Measurements from ENCODE around the gene KIF16B. TPM values are rescaled to one million over a fixed set of nuclear protein-coding genes. Genes with fewer than 3 reads are reported as not detected.

The KIF16B gene
- total RNA-seq, 1 experiment from 2014 or later = 7.0 TPM

GRCh38 chr20:16283307-16283706, 289.9 kb downstream of the KIF16B start:
- TF ChIP-seq FOSL1 (IDR thresholded peaks at IDR 0.05; ENCODE audit: low read depth) (no peak), EGR1 (IDR thresholded peaks at IDR 0.05; ENCODE audit: low read depth) (no peak), SP1 (IDR thresholded peaks at IDR 0.05; ENCODE audit: low read depth) (no peak), ZBTB33 (IDR thresholded peaks at IDR 0.05; ENCODE audit: extremely low read depth, insufficient replicate concordance, low read length) (no peak), REST (IDR thresholded peaks at IDR 0.05; ENCODE audit: low read depth) (no peak), ATF3 (IDR thresholded peaks at IDR 0.05) (no peak), CBX3 (IDR thresholded peaks at IDR 0.05; ENCODE audit: low read depth) (no peak), EZH2 (IDR thresholded peaks at IDR 0.05) (no peak), RAD21 (IDR thresholded peaks at IDR 0.05; ENCODE audit: low read depth) (no peak), JUND (IDR thresholded peaks at IDR 0.05) (no peak), CTCF (IDR thresholded peaks at IDR 0.05 in 2 of 3, conservative IDR thresholded peaks at IDR 0.05 in 1 of 3; ENCODE audit: borderline replicate concordance in 1 of 3, insufficient read depth in 1 of 3, low read depth in 2 of 3, low read length in 2 of 3) (no peak), CEBPB (IDR thresholded peaks at IDR 0.05; ENCODE audit: low read depth) (no peak), SIN3A (IDR thresholded peaks at IDR 0.05; ENCODE audit: low read depth) (no peak), ZFX (IDR thresholded peaks at IDR 0.05) (no peak), TCF7L2 (IDR thresholded peaks at IDR 0.05; ENCODE audit: borderline replicate concordance, extremely low read depth, insufficient read depth, insufficient read length) (no peak), EZH2phosphoT487 (IDR thresholded peaks at IDR 0.05; ENCODE audit: borderline replicate concordance) (no peak), ZNF274 (IDR thresholded peaks at IDR 0.05; ENCODE audit: low read depth, low read length) (no peak), POLR2A (IDR thresholded peaks at IDR 0.05; ENCODE audit: borderline replicate concordance, extremely low read depth, insufficient read depth, insufficient read length) (no peak), MAX (IDR thresholded peaks at IDR 0.05) (no peak)

More at GRCh38 chr20:16283307-16283706, 289.9 kb downstream of the KIF16B start:
- intact Hi-C loops (cut with micrococcal nuclease) = loop anchor here (10.0 kb wide), 1 partner anchor 191 kb away; no protein-coding TSS in a partner anchor
- Histone ChIP-seq H4K20me1 (ENCODE audit: insufficient read depth) (no peaks in the 10 kb centered on the region), H3K9me3 (ENCODE audit: control insufficient read depth in 1 of 2, insufficient read depth in 1 of 2, low read depth in 1 of 2, low read length in 2 of 2) (no peaks in the 10 kb centered on the region), H3K9me2 (ENCODE audit: insufficient read depth) (no peaks in the 10 kb centered on the region), H3K27me3 (ENCODE audit: insufficient read depth, low read length) (no peaks in the 10 kb centered on the region), H3K4me2 (ENCODE audit: low read length) (no peak overlapping the region), H3K4me1 (ENCODE audit: control insufficient read depth in 1 of 2, insufficient read depth in 2 of 2, low read length in 2 of 2) (no peaks in the 10 kb centered on the region), H3K9ac (ENCODE audit: low read length) (no peak overlapping the region), H3K79me2 (ENCODE audit: insufficient read depth, low read length) (no peaks in the 10 kb centered on the region), H2AFZ (ENCODE audit: low read depth, low read length, poor library complexity, severe bottlenecking) (no peak overlapping the region), H3K27ac (ENCODE audit: low read depth, low read length) (no peak overlapping the region), H3K4me3 (replicated peaks in 1 of 2; ENCODE audit: low read depth in 1 of 2, low read length in 2 of 2) (no peak overlapping the region), H3K36me3 (ENCODE audit: control insufficient read depth in 1 of 2, insufficient read depth in 2 of 2, low read length in 2 of 2) (no peaks in the 10 kb centered on the region)
- POLR2A ChIA-PET = no interaction called here
- DNase-seq (ENCODE audit: low read depth, low spot score) (no peak), ATAC-seq (no peak)
- BruUV-seq (replicated peaks) = no TSS peak
- RAD21 ChIA-PET (ENCODE audit: low non-redundant PET in 1 of 2, low total read pairs in 2 of 2, uncharacterized antibody in 2 of 2, unreplicated experiment in 2 of 2) = no interaction called here
- CTCF ChIA-PET = no interaction called here
